Endometrial microvascular endothelial cells (primary cell): ENCODE measurements around the gene SLC1A2. TPM values are rescaled to one million over a fixed set of nuclear protein-coding genes. Genes with fewer than 3 reads are reported as not detected.

ENCODE experiments used
- in situ Hi-C: cut with HindIII; loops from 2 replicates; pipeline ENCODE4 v1.10.0; 2017; ENCODE audit warnings: low sequenced_read_pairs, low pct_unique_long_range_greater_than_20kb; ENCODE audit errors: inconsistent ontology term
- total RNA-seq: library from RNA; depleted of rRNA; stranded (reverse); fragments of >200 nt; gene quantifications from one replicate; pipeline ENCODE4 v1.2.3, GENCODE V29; 2015; ENCODE audit errors: inconsistent ontology term

SLC1A2 gene
- total RNA-seq, 1 donor from 2014 or later = not detected

GRCh38 chr11:35338921-35339320 lies 80.4 kb downstream of the SLC1A2 start:
- in situ Hi-C loops = no loop called here

- in situ Hi-C loops = no loop called here
Observed at GRCh38 chr11:35337914-35338305, 81.4 kb downstream of the SLC1A2 start.

DNA sequence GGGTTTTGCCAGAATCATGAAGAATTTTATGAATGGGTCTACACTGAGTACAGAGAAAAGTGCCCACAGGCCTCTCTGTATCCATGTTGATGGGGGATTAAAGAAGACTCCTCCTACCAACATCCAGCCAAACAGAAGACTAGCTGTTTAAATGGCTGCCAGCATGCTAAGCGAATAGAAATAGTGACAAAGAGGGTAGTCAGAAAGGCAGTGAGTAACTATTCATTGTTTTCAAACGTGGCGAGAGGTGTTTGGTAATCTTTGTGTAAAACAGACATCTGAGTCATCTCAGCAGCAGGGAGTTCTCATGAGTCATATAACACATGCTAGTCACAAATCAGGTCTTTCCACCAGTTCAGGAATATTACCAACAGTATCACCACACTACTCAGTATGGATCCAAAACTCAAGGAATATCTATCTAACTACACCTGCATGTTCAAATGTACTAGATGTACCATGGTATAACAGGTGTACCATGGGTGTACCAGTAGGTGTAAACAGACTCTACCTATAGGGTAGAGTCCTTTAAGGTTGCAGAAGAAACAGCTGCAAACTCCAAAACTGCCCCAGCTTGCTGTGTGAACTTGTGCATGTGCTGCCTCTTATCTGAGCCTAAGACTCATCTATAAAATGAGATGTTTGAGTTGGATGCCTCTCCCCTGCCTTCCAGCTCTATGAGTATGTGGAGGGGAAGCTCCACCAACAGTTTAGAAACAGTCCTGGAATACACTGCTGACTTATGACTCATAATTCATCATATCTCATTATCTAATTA lies 82.0 kb downstream of the SLC1A2 start:
- in situ Hi-C loops = no loop called here

DNA sequence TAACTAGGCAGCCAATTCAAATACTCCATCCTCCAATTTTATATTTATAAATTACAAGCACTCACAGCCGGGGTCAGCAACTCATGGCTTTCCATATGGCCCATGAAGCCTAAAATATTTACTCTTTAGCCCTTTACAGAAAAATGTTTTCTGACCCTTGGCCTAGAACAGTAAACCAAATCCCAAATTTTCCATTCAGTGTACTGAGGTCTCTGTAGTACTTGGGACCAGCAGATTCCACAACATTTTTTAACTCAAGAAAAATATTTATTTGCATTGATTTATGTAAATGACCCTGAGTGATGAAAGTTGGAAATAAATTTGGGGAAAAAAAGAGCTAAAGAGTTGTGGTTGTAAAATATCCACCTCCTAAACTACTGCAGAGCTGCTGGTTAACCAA lies 82.6 kb downstream of the SLC1A2 start:
- in situ Hi-C loops = no loop called here

DNA sequence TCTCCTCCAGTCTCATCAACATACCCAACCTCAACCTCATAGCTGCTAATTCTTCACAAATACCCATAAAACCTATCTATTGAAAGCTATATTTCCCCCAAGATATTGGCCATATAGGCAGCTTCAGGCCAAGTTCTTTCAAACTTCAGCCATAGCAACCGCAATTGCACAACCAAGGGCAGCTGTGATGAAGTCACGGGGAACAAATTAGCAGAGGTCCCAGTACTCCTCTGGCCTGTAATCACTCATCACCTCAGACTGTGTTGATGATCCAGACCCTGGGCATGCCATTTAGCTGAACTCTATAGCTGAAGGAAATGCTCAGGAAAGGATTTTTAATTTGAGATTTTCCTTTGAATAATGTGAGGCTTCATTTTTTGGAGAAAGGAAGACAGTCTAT lies 84.1 kb downstream of the SLC1A2 start:
- in situ Hi-C loops = no loop called here

- in situ Hi-C loops = no loop called here
Observed at GRCh38 chr11:35334385-35335090, 84.8 kb downstream of the SLC1A2 start.

- in situ Hi-C loops = no loop called here
Observed at GRCh38 chr11:35332524-35332923, 86.8 kb downstream of the SLC1A2 start.

DNA sequence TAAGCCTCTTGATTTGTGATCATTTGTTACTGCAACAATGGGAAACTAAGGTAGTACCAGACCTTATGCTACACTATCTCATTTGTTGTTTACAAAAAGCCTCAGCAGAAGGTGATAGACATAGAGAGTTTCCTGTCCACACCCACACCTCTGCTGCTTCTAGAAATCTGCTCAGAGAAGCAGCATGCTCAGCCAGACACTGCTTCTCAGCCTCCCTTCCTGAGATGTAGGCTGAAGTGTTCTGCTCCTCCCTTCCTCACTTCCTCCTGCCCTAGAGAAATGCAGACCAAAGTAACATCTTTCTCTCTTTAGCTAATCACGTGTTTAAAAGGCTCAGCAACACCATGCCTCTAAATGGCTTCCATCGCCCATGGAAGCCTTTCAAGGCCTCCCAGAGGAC lies 88.4 kb downstream of the SLC1A2 start:
- in situ Hi-C loops = no loop called here

DNA sequence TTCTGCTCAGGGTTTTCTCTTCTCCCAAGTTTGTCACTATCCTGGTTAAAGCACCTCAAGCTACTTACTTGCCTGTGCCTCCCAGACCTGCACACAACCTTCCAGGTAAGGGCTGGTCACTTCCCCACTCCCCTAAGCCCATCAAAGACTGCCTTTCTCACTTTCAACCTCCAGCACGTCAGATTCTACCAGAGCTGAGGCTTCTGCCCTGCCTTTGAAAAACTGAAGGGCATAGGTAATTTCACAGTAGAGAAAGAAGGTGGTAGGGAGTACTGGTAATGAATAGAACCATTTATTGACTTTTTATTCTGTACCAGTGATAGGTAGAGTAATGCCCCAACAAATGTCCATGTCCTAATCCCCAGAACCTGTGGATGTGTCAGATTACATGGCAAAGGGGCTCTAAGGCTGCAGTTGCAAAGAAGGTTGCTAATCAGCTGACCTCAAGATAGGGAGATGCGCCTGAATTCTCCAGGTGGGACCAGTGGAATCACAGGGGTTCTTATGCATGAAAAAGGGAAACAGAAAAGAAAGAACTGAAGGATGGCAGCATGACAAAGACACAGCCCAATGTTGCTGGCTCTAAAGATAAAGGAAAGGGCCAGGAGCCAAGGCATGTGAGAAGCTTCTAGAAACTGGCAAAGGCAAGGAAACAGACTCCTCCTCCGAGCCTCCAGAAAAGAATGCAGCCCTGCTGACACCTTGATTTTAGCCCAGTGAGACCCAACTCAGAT lies 89.0 kb downstream of the SLC1A2 start:
- in situ Hi-C loops = no loop called here

DNA sequence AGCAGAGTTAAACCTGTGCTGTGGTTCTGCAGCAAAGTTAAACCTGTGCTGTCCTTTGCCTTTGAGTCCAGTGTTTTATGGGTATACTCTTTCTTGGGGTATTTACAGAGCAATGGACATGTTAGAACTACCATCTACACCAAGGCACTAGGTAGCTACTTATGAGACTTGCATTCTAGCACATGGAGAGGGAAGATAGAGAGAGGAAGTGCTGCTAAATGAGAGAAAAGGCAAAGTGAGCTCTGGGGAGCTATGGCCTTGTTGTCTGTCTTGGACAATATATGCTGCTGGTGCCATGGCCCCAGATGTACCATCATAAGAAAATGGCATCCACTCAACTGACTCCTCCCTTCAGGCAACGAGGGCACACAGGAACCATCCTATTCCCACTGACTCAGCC lies 91.5 kb downstream of the SLC1A2 start:
- in situ Hi-C loops = no loop called here

DNA sequence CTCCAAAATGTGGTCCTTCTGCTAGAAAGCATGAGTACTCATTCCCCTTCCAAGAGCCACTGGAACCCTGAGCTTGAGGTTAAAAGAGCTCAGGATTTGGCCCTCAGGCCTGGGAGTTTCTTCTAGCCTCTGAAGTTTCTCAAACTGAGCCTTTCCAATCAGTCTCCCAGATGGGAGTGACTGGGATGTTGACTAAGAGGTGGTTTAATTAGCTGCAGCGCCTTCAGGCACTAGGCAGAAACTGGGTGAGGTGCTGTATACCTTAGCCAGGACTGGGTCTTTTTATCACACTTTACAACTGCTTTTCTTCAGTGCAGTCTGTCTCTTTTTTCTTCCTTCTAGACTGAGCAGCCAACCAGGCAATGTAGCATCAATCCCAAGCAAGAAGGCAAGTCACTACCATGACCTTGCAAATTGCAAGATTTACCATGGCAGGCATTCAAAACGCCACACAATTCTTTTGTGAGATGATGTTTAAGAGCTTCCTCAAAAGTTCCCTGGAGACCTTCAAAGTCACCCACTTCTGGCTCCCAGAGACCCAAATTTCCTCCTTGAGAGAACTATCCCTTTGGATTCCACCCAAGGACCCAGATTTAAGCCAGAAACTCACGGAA lies 93.0 kb downstream of the SLC1A2 start:
- in situ Hi-C loops = no loop called here

GRCh38 chr11:35324981-35325380 lies 94.4 kb downstream of the SLC1A2 start:
- in situ Hi-C loops = no loop called here

DNA sequence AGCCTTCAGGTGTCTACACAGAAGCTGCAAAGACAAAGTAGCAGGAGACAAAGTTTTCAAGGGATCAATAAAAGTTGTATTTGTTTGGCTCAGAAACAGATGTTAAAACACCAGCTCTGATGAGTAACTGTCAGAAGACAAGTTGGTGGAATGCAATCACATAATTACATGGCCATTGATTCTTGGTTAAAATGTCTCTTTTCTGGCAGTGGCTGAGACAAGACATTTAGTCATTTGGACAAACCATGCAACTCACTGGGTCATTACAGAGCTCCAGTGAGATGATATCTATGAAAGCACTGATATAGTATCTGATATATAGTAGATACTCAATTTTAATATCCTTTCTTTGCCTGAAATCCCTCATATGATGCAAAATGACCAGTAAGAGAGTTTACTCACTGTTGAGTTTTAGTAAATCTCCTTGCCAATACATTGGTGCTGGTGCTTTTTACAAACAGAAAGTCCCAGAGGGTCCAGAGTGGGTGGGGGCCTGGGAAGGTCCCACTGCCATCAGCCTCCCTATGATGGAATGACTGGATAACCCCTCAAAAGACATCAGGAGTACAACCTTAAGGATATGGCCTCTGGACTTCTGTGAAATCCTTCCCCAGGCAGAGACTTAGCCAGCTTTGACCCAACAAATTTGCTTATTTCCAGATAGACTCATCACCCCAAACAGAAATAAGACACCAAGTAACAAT lies 95.0 kb downstream of the SLC1A2 start:
- in situ Hi-C loops = no loop called here

- in situ Hi-C loops = no loop called here
Observed at GRCh38 chr11:35323076-35323868, 96.1 kb downstream of the SLC1A2 start.

DNA sequence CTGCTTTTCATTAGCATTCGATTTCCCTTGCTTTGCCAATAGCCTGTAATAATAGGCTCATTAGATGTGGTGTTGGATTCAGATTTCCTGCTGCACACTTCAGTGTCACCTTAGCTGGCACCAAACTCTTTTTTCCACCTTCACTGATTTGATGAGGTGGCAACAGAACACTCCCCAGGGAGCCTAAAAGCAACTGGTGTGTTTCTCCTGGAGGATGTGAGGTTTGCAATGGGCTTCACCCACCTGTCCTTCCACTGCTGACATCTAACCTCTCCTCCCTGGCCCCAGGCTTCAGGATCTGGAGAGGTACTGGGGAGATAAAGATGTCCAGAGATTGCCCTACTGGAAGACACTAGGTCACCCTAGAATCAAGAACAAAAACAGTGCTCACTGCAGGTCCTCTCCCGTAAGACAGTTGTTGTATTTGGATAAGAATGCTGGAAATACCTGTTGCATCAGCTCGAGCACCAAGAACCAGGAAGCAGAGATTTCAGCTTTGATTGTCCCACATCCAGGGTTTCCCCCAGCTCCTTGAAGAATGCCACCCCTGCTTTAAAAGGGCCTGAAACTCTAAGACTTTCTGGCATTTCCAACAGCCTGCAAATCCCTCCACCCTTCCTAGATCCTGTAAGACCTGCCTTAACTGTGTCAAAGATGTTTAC lies 96.9 kb downstream of the SLC1A2 start:
- in situ Hi-C loops = no loop called here

GRCh38 chr11:35321532-35322317 lies 97.6 kb downstream of the SLC1A2 start:
- in situ Hi-C loops = no loop called here

GRCh38 chr11:35321111-35321510 lies 98.2 kb downstream of the SLC1A2 start:
- in situ Hi-C loops = no loop called here
